GM18511 (cell line): ENCODE data around the gene FSD1L.
A peak's percentile ranks its signal among the peaks of the same experiment; 100 is the strongest.

Source experiments
- ATAC-seq: cut with Tn5 transposase; IDR thresholded peaks from one replicate; pipeline ENCODE4 v1.9.1; 2021; ENCODE audit warnings: mild to moderate bottlenecking, moderate library complexity; ENCODE audit not compliant: unreplicated experiment

The FSD1L gene

GRCh38 chr9:105447814-105448812, at the start of gene FSD1L:
Gene FSD1L, plus strand, starts transcription at chr9:105448034. Its CDS starts 187 bp downstream, at chr9:105448221.
- peak; percentile 96 for ATAC-seq

- no peak for ATAC-seq
Observed at GRCh38 chr9:105399117-105399516, 48.7 kb upstream of the FSD1L start.

- ATAC-seq, result no peak
Observed at GRCh38 chr9:105401651-105402050, 46.2 kb upstream of the FSD1L start.

GRCh38 chr9:105403552-105404248, 44.1 kb upstream of the FSD1L start:
- no peak for ATAC-seq

- ATAC-seq, result peak; percentile 97
Observed at GRCh38 chr9:105405514-105406131, 42.2 kb upstream of the FSD1L start.

GRCh38 chr9:105406369-105406768, 41.5 kb upstream of the FSD1L start:
- ATAC-seq, result no peak

- no peak for ATAC-seq
Observed at GRCh38 chr9:105413525-105413924, 34.3 kb upstream of the FSD1L start.

GRCh38 chr9:105414947-105415661, 32.7 kb upstream of the FSD1L start:
- ATAC-seq, result peak; percentile 68

GRCh38 chr9:105415662-105415980, 32.2 kb upstream of the FSD1L start:
- ATAC-seq, result no peak

- ATAC-seq, result peak; percentile 81
Observed at GRCh38 chr9:105416840-105417239, 31.0 kb upstream of the FSD1L start.

- ATAC-seq, result no peak
Observed at GRCh38 chr9:105418588-105419500, 29.0 kb upstream of the FSD1L start.

- ATAC-seq, result no peak
Observed at GRCh38 chr9:105419816-105420597, 27.8 kb upstream of the FSD1L start.

GRCh38 chr9:105421154-105421553, 26.7 kb upstream of the FSD1L start:
- ATAC-seq, result no peak

GRCh38 chr9:105421864-105422263, 26.0 kb upstream of the FSD1L start:
- ATAC-seq, result no peak

GRCh38 chr9:105425816-105426433, 21.9 kb upstream of the FSD1L start:
- peak; percentile 72 for ATAC-seq

- no peak for ATAC-seq
Observed at GRCh38 chr9:105426657-105427056, 21.2 kb upstream of the FSD1L start.

GRCh38 chr9:105431424-105432246, 16.2 kb upstream of the FSD1L start:
- no peak for ATAC-seq
